ENCODE data around the gene ZNF343.

The ZNF343 gene

GRCh38 chr20:2470423-2471193, 38.1 kb downstream of the ZNF343 start, which contains the start of gene SNRPB:
Gene SNRPB, minus strand, starts transcription at chr20:2470789. Its CDS starts 99 bp downstream, at chr20:2470690.
- DNase-seq: peak; percentile 98

GRCh38 chr20:2469991-2470422, 38.7 kb downstream of the ZNF343 start:
- peak in 1 of 2 experiments; percentile 35 for DNase-seq

- no peak for DNase-seq
Observed at GRCh38 chr20:2468581-2469407, 39.9 kb downstream of the ZNF343 start.

GRCh38 chr20:2467412-2467811, 41.3 kb downstream of the ZNF343 start:
- no peak for DNase-seq

GRCh38 chr20:2465100-2465499, 43.6 kb downstream of the ZNF343 start:
- no peak for DNase-seq

GRCh38 chr20:2463616-2464365, 44.9 kb downstream of the ZNF343 start:
- DNase-seq: no peak

- no peak for DNase-seq
Observed at GRCh38 chr20:2462484-2462883, 46.2 kb downstream of the ZNF343 start.

GRCh38 chr20:2460752-2461424, 47.8 kb downstream of the ZNF343 start:
- DNase-seq: no peak

- no peak for DNase-seq
Observed at GRCh38 chr20:2459981-2460751, 48.5 kb downstream of the ZNF343 start.

- DNase-seq: no peak
Observed at GRCh38 chr20:2458919-2459499, 49.7 kb downstream of the ZNF343 start.

GRCh38 chr20:2455771-2456497, 52.8 kb downstream of the ZNF343 start:
- no peak for DNase-seq

- DNase-seq: no peak
Observed at GRCh38 chr20:2453792-2454191, 54.9 kb downstream of the ZNF343 start.

- DNase-seq: peak; percentile 22 to 23
Observed at GRCh38 chr20:2451939-2452732, 56.6 kb downstream of the ZNF343 start.

- no peak for DNase-seq
Observed at GRCh38 chr20:2451422-2451821, 57.3 kb downstream of the ZNF343 start.

- no peak for DNase-seq
Observed at GRCh38 chr20:2449386-2449785, 59.3 kb downstream of the ZNF343 start.

GRCh38 chr20:2446845-2447244, 61.9 kb downstream of the ZNF343 start:
- no peak for DNase-seq

Measured in NCI-H187 (cell line).